Spinal cord (tissue), 10 donors: ENCODE data around the gene TREH. TPM values are rescaled to one million over a fixed set of nuclear protein-coding genes. Genes with fewer than 3 reads are reported as not detected.
A peak's percentile ranks its signal among the peaks of the same experiment; 100 is the strongest.
"Not testable (repeated sequence)": the region's sequence is repeated elsewhere in the genome, so short reads cannot be mapped to it uniquely, and the experiment has no call there.

Source experiments
- DNase-seq, 6 donors: peaks; one replicate each; pipeline versions ENCODE4 v3.0.0 to v3.0.0-alpha.2; 2013 to 2015; ENCODE audit warnings: low spot score in 6 of 6, low read depth in 4 of 6
- H3K27ac ChIP-seq: one replicate; pipeline ENCODE4 v1.5.1; 2013; ENCODE audit warnings: low read depth, low read length, control low read depth
- H3K27me3 ChIP-seq: one replicate; pipeline ENCODE4 v1.6.1; 2013; ENCODE audit warnings: low read length; ENCODE audit not compliant: control insufficient read depth, insufficient read depth
- H3K36me3 ChIP-seq: one replicate; pipeline ENCODE4 v1.6.1; 2013; ENCODE audit warnings: low read length; ENCODE audit not compliant: control insufficient read depth, insufficient read depth
- H3K4me1 ChIP-seq: one replicate; pipeline ENCODE4 v1.6.1; 2013; ENCODE audit warnings: low read length; ENCODE audit not compliant: control insufficient read depth, insufficient read depth
- H3K4me3 ChIP-seq: one replicate; pipeline ENCODE4 v1.5.1; 2013; ENCODE audit warnings: low read depth, low read length, control low read depth
- H3K9me3 ChIP-seq: one replicate; pipeline ENCODE4 v1.6.1; 2013; ENCODE audit warnings: low read length; ENCODE audit not compliant: control insufficient read depth, insufficient read depth
- WGBS: methylation state at CpG from one replicate; pipeline ENCODE4 v1.1.5; 2013; ENCODE audit warnings: missing lambda C conversion rate; ENCODE audit not compliant: insufficient coverage; 5-methylcytosine and 5-hydroxymethylcytosine counted together
- polyA plus RNA-seq, 2 donors: library from polyadenylated mRNA; unstranded; fragments of 120-200 nt; gene quantifications; one replicate each; pipeline ENCODE4 v1.2.1, GENCODE V29; 2013; ENCODE audit not compliant: insufficient read length in 2 of 2
- total RNA-seq, 2 donors: library from RNA; depleted of rRNA in 1 of 2; stranded (reverse); fragments of 120-200 nt in 1 of 2; fragments of >200 nt in 1 of 2; gene quantifications; one replicate each; pipeline versions ENCODE4 v1.2.3 to v1.2.4, GENCODE V29; 2013 to 2014
- donor health status: healthy.

Gene TREH
- total and polyA plus RNA-seq, 4 donors = 1.5 to 3.8 TPM; not detected in 2

DNA sequence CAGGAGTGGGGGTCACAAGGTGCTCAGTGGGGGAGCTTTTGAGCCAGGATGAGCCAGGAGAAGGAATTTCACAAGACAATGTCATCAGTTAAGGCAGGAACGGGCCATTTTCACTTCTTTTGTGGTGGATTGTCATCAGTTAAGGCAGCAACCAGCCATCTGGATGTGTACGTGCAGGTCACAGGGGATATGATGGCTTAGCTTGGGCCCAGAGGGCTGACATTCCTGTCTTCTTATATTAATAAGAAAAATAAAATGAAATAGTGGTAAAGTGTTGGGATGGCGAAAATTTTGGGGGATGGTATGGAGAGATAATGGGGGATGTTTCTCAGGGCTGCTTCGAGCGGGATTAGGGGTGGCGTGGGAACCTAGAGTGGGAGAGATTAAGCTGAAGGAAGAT, 37.8 kb upstream of the TREH start:
- DNase-seq, H3K27me3 ChIP-seq, H3K27ac ChIP-seq, H3K4me1 ChIP-seq, H3K9me3 ChIP-seq, H3K36me3 ChIP-seq, H3K4me3 ChIP-seq: not testable (repeated sequence)
- 77% methylated on average over 2 of the region's 6 CpGs for WGBS

GRCh38 chr11:118715837-118716260, 36.4 kb upstream of the TREH start:
- Histone ChIP-seq H3K9me3 (no peaks in the 10 kb centered on the region), H3K27me3 (no peaks in the 10 kb centered on the region), H3K36me3 (no peaks in the 10 kb centered on the region), H3K27ac (no peak overlapping the region), H3K4me1 (no peaks in the 10 kb centered on the region), H3K4me3 (no peak overlapping the region)
- DNase-seq = no peak
- 61% methylated on average over 2 of the region's 4 CpGs for WGBS

DNA sequence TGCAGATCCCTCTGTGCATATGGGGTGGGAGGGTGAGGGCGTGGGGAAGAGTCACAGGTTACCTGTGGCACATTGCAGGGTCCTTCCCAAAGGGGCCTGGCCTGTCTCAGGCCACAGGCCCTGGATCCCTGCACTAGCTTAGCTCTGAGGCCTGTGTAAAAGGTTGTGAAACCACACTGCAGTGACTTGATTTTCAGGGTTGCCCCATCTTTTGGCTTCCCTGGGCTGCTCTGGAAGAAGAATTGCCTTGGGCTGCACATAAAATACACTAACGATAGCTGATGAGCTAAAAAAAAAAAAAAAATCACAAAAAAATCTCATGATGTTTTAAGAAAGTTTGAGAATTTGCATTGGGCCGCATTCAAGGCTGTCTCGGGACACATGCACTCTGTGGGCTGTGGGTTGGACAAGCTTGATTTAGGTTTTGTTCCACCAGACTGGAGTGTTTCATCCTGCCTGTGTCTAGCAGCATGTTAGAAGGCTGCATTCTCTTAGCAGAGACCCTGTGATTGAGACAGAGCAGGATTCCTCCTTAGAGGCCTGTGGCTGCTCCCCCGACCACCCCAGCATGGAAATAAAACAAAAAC, 35.9 kb upstream of the TREH start:
- Histone ChIP-seq H3K4me1 (no peaks in the 10 kb centered on the region), H3K4me3 (no peak overlapping the region), H3K27me3 (no peaks in the 10 kb centered on the region), H3K9me3 (no peaks in the 10 kb centered on the region), H3K27ac (no peak overlapping the region), H3K36me3 (no peaks in the 10 kb centered on the region)
- no peak for DNase-seq
- WGBS = 74% methylated on average over 3 of the region's 5 CpGs

DNA sequence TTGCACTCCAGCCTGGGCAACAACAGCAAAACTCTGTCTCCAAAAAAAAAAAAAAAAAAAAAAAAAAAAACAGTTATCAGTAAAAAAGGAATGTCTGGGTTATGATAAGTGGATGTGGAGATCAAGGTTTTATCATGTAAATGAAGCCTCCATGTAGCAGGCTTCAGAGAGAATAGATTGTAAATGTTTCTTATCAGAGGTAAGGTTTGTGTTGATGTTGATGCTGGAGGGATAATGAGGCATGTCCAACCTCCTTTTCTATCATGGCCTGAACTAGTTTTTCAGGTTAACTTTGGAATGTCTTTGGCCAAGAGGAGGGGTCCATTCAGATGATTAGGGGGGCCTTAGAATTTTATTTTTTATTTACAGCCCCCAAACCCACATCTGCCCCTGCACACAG, 35.4 kb upstream of the TREH start:
- H3K27me3 ChIP-seq = no peaks in the 10 kb centered on the region
- no peak overlapping the region for H3K4me3 ChIP-seq
- no peaks in the 10 kb centered on the region for H3K4me1 ChIP-seq
- DNase-seq = no peak
- H3K36me3 ChIP-seq = no peaks in the 10 kb centered on the region
- no peaks in the 10 kb centered on the region for H3K9me3 ChIP-seq
- H3K27ac ChIP-seq = no peak overlapping the region

GRCh38 chr11:118714416-118714815, 35.0 kb upstream of the TREH start:
- not testable (repeated sequence) for H3K27ac ChIP-seq, H3K36me3 ChIP-seq, H3K4me1 ChIP-seq, DNase-seq, H3K27me3 ChIP-seq, H3K9me3 ChIP-seq, H3K4me3 ChIP-seq
- WGBS = 83% methylated on average over 1 of the region's 5 CpGs

- Histone ChIP-seq H3K36me3 (no peaks in the 10 kb centered on the region), H3K27ac (no peak overlapping the region), H3K9me3 (no peaks in the 10 kb centered on the region), H3K4me1 (peaks cover 22% of the 10 kb centered on the region), H3K27me3 (no peaks in the 10 kb centered on the region), H3K4me3 (no peak overlapping the region)
- no peak for DNase-seq
- 95% methylated on average over 5 of the region's 6 CpGs for WGBS
Observed at GRCh38 chr11:118708296-118708695, 28.8 kb upstream of the TREH start.

DNA sequence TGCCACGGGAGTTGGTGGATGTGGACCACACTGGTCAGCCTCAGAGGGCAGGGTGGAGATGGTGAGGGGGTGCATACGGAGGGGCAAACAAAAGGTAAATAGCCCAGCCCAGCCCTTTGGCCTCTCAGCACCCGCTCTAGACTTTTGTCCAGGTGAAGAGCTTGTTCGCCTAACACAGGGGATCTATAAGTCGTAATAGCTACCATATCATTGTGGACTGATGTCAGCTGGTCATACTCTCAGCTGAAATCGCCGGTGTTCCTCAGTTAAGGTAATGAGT, 27.0 kb upstream of the TREH start:
- WGBS = 97% methylated on average over 6 of the region's 7 CpGs
- Histone ChIP-seq H3K4me1 (peaks cover 22% of the 10 kb centered on the region), H3K9me3 (no peaks in the 10 kb centered on the region), H3K27ac (no peak overlapping the region), H3K27me3 (no peaks in the 10 kb centered on the region), H3K36me3 (no peaks in the 10 kb centered on the region), H3K4me3 (no peak overlapping the region)
- no peak for DNase-seq

GRCh38 chr11:118705791-118706545, 26.5 kb upstream of the TREH start:
- peaks cover 22% of the 10 kb centered on the region for H3K4me1 ChIP-seq
- H3K4me3 ChIP-seq = no peak overlapping the region
- peak in 2 of 6 donors; percentile 68 to 79 for DNase-seq
- 63% methylated on average over 8 of the region's 12 CpGs for WGBS
- H3K27me3 ChIP-seq = no peaks in the 10 kb centered on the region
- H3K27ac ChIP-seq = no peak overlapping the region
- H3K36me3 ChIP-seq = no peaks in the 10 kb centered on the region
- H3K9me3 ChIP-seq = no peaks in the 10 kb centered on the region

- Histone ChIP-seq H3K36me3 (no peaks in the 10 kb centered on the region), H3K27me3 (no peaks in the 10 kb centered on the region), H3K27ac (no peak overlapping the region), H3K4me3 (no peak overlapping the region), H3K4me1 (peaks cover 22% of the 10 kb centered on the region), H3K9me3 (no peaks in the 10 kb centered on the region)
- peak in 1 of 6 donors; percentile 63 for DNase-seq
- 36% methylated on average over 9 of the region's 15 CpGs for WGBS
Observed at GRCh38 chr11:118705111-118705741, 25.8 kb upstream of the TREH start.

GRCh38 chr11:118703563-118704106, 24.2 kb upstream of the TREH start:
- peak in 3 of 6 donors; percentile 28 to 64 (median 52) for DNase-seq
- Histone ChIP-seq H3K9me3 (no peaks in the 10 kb centered on the region), H3K4me1 (peaks cover 22% of the 10 kb centered on the region), H3K4me3 (no peak overlapping the region), H3K36me3 (no peaks in the 10 kb centered on the region), H3K27ac (no peak overlapping the region), H3K27me3 (no peaks in the 10 kb centered on the region)
- 83% methylated on average over 2 of the region's 5 CpGs for WGBS
